GM23248 (cell line): Measurements from ENCODE around the gene PIAS1.

Source experiments
- EZH2 ChIP-seq: fragments of 200-600 bp; sonication (generic); IDR thresholded peaks from 2 replicates; pipeline ENCODE4 v1.6.1; 2018; ENCODE audit warnings: antibody characterized with exemption, mild to moderate bottlenecking; ENCODE audit not compliant: insufficient read depth, poor library complexity, severe bottlenecking
- EZH2phosphoT487 ChIP-seq: fragments of 200-600 bp; sonication (generic); IDR thresholded peaks from 2 replicates; pipeline ENCODE4 v1.6.1; 2018; ENCODE audit warnings: antibody characterized with exemption, moderate library complexity, mild to moderate bottlenecking, low read depth; ENCODE audit not compliant: insufficient read depth

DNA sequence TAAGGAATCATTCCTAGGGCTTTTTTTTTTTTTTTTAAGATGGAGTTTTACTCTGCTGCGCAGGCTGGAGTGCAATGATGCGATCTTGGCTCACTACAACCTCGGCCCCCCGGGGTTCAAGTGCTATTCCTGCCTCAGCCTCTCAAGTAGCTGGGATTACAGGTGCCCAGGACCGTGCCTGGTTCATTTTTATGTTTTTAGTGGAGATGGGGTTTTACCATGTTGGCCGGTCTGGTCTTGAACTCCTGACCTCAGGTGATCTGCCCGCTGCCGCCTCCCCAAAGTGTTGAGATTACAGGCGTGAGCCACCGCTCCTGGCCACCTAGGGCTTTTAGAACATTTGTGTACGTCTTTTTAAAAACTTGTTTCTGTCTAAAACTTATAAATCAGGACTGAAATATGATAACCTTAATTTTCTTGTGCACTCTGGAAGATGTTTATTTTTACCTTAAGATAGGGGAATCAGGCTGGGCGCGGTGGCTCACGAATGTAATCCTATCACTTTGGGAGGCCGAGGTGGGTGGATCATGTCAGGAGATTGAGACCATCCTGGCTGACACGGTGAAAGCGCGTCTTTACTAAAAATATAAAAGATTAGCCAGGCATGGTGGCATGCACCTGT is 21.8 kb downstream of the PIAS1 start:
- TF ChIP-seq EZH2 = no peak
- no peak for TF ChIP-seq EZH2phosphoT487
